ENCODE results near the gene ECT2L.

DNA sequence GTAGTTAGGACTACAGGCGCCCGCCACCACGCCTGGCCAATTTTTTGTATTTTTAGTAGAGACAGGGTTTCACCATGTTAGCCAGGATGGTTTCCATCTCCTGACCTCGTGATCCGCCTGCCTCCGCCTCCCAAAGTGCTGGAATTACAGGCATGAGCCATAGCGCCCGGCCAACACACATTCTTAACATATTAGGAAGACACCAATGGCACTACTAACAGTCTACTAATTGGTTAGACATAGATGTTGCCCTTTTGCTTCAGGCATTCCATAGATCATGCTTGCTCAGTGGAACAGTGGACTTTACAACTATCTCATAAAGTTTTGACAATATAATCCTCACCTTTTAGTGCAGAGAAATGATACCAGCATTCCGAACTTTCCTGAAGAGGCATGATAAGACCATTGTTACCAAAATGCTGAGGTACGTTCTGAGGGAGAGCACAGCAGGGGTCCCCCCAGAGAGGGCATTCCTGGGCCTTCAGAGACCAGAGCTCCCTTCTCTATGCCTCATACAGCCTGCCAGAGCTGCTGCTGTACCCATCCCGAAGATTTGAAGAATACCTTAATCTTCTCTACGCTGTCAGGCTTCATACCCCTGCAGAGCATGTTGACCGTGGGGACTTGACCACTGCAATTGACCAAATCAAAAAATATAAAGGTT is 89.4 kb downstream of the ECT2L start:
- TF ChIP-seq POLR2AphosphoS5 (IDR thresholded peaks at IDR 0.05; ENCODE audit: low read depth, low read length) = no peak
- no peak for TF ChIP-seq CTCF (IDR thresholded peaks at IDR 0.05 in 2 of 3, conservative IDR thresholded peaks at IDR 0.05 in 1 of 3; ENCODE audit: borderline replicate concordance in 1 of 3, insufficient read depth in 1 of 3, low read depth in 2 of 3, low read length in 2 of 3)
- no peak for TF ChIP-seq RAD21 (IDR thresholded peaks at IDR 0.05; ENCODE audit: low read depth)
- TF ChIP-seq POLR2A (IDR thresholded peaks at IDR 0.05; ENCODE audit: borderline replicate concordance, extremely low read depth, insufficient read depth, insufficient read length) = no peak
- no peak for TF ChIP-seq REST (IDR thresholded peaks at IDR 0.05; ENCODE audit: low read depth)
- no peak for TF ChIP-seq EZH2 (IDR thresholded peaks at IDR 0.05)
- TF ChIP-seq CEBPB (IDR thresholded peaks at IDR 0.05; ENCODE audit: low read depth) = no peak
